Prostate gland (tissue), 2 donors: ENCODE results near the gene PNPT1.

Source experiments
- CTCF ChIP-seq, 4 experiments: fragments of 200-600 bp in 2 of 4; fragments of 450-650 bp in 2 of 4; sonication (generic) in 2 of 4; IDR thresholded peaks; 1 replicate in 3 of 4; 2 replicates in 1 of 4; pipeline ENCODE4 v1.5.1; 2016 to 2019; ENCODE audit warnings: antibody characterized with exemption in 4 of 4, mild to moderate bottlenecking in 2 of 4, moderate library complexity in 2 of 4
- POLR2A ChIP-seq: fragments of 450-650 bp; IDR thresholded peaks from one replicate; pipeline ENCODE4 v1.6.1; 2016; ENCODE audit warnings: antibody characterized with exemption, mild to moderate bottlenecking

DNA sequence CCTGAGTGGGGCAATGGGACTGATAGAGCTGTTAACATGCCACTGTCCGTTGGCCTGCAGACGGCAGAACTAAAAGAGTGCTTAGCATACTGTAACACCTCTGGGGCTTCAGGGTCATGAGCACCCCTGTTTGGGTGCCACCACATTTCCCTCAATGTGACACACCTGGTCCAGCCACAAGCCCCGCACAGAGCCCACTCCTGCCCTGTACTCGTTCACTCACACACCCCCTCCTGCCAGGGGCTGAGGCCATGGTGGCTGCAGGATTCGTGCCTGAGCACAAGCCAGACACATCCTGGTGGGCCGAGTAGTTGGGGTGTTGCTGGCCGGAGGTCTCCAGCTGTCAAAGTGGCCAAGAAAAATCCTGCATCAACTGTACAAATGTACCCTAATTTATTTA, 71.8 kb downstream of the PNPT1 start:
- TF ChIP-seq CTCF (IDR thresholded peaks at IDR 0.05) (no peak), POLR2A (no peak)
